Mammary epithelial cell (primary cell): ENCODE results near the gene TESK1.

Experiments used
- CTCF ChIP-seq, 2 donors: IDR thresholded peaks in 1 of 2; conservative IDR thresholded peaks in 1 of 2; 2 replicates each; pipeline ENCODE4 v1.5.1; 2011 to 2012; ENCODE audit warnings: inconsistent platforms in 2 of 2, low read length in 2 of 2, mild to moderate bottlenecking in 2 of 2, control low read depth in 1 of 2, low read depth in 1 of 2; ENCODE audit not compliant: insufficient read depth in 1 of 2; ENCODE audit errors: extremely low read depth in 1 of 2
- EZH2 ChIP-seq: IDR thresholded peaks from 2 replicates; pipeline ENCODE4 v1.6.1; 2012; ENCODE audit warnings: low read length, inconsistent platforms, borderline replicate concordance

- TF ChIP-seq CTCF (conservative IDR thresholded peaks at IDR 0.05 in 1 of 2, IDR thresholded peaks at IDR 0.05 in 1 of 2; ENCODE audit: extremely low read depth in 1 of 2, insufficient read depth in 1 of 2, low read depth in 1 of 2, low read length in 2 of 2), result no peak
- TF ChIP-seq EZH2, result no peak
These were observed 29.6 kb upstream of the TESK1 start for GRCh38 chr9:35575478-35575877.
